HS-27A (cell line): ENCODE measurements around the gene DCP2.
"Not testable (repeated sequence)": the region's sequence is repeated elsewhere in the genome, so short reads cannot be mapped to it uniquely, and the experiment has no call there.

Source experiments
- DNase-seq: peaks from one replicate; pipeline ENCODE4 v3.0.0-alpha.2; 2012; ENCODE audit warnings: low read depth, missing footprints

Gene DCP2

DNA sequence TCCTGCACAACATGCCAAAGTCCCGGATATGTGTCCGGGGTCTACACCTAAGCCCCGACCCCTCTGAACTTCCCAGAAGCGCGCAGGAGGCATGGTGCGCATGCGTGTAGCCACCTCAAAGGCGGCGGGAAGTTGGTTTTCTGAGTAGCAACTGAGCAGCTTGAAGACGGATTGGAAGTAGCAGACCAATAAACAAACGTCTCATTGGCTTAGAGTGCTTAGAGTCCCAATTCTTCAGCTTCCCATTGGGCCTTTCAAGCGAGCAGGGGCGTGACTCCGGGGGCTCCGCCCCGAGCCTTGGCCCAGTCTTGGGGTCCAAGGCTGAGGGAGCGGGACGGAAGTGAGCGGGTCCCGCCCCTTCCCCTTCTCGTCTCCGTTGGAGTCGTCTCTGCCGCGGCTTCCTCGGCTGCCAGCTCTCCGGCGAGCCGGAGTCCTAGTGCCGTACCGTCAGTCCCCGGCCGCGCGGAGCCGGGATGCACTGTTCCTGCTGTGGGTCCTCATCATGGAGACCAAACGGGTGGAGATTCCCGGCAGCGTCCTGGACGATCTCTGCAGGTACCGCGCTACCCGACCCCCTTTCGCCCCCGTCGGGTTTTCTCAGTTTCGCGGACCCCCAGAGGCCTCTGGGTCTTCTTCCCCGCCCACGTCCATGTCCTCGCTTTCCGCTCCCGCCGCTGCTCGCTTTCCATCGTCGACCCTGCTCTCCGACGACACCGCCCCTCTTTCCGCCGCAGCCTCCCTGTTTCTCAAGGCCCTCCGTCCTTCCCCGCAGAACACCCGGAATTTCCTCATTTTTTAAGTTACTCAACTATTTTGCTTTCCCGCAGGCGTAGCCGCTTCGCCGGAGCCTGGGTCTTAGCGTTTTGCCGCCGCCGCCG is at the start of gene DCP2:
Gene DCP2, plus strand, starts transcription at position 367 of the 878 bp plus-strand sequence. Its CDS starts 136 bp downstream, at position 503.
- DNase-seq = peak; percentile 68

GRCh38 chr5:112929336-112930081 is 47.1 kb upstream of the DCP2 start:
- DNase-seq = no peak

DNA sequence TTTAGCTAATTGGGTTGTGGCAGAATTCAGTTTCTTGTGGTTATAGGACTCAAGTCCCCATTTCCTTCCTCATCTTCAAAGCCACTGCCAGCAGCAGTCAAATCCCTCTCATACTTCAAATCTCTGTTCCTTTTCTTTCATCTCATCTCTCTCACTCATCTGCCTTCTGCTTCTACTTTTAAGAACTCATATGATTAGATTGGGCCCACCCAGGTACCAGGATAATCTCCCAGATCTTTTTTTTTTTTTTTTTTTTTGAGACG is 46.6 kb upstream of the DCP2 start:
- no peak for DNase-seq

DNA sequence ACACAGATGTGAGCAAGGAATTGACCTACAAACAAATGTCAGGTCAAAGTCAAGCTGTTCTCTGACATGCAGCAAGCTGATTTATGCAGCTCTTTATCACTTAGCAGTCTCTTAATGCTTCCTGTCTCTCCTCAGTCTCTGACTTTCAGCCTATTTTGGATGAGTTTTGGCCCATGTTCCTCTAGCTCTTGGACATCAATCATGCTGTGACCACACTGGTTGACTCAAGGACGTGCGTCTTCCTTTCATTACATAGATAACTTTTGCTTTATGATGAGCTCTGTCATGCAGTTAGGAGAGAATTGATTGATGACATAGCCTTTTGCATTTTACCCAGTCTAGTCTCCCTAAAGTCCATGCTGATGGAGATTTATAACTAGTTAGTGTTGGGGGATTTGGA is 45.1 kb upstream of the DCP2 start:
- DNase-seq = no peak

- DNase-seq = no peak
Measured at GRCh38 chr5:112933105-112933504, 43.5 kb upstream of the DCP2 start.

DNA sequence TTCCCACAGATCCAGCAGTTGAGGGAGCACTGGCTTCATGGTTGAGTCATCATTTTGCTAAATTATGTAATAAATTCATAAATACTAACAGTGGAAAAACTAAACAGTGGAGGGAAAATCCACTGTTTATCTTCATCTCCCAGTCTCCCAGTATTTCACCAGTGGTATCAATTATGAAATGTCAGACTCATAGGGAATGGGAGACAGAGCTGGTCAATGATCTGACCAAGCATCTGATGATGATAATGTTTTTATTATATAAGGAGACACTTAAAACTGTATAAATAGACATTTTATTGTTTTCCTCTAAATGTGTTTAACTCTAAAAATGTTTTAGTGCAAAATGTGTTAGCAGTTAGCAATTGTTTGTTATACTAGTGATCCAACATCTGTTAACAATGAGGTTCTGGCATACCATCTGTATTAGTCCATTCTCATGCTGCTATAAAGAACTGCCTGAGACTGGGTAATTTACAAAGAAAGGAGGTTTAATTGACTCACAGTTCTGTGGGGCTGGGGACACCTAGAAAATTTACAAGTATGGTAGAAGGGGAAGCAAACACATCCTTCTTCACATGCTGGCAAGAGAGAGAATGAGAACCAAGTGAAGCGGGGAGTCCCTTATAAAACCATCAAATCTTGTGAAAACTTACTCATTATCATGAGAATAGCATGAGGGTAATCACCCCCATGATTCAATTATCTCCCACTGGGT is 42.8 kb upstream of the DCP2 start:
- DNase-seq = no peak

GRCh38 chr5:112934366-112934663 is 42.3 kb upstream of the DCP2 start:
- no peak for DNase-seq

DNA sequence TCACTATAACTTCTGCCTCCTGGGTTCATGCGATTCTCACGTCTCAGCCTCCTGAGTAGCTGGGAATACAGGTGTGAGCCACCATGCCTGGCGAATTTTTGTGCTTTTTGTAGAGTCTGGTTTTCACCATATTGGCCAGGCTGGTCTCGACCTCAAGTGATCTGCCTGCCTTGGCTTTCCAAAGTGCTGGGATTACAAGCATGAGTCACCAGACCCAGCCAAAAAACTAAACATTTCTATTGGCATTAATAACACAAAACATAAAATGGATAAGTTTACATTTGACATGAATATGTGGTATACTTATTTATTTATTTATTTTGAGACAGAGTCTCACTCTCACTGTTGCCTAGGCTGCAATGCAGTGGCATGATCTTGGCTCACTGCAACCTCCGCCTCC is 40.9 kb upstream of the DCP2 start:
- no peak for DNase-seq

GRCh38 chr5:112938286-112938685 is 38.3 kb upstream of the DCP2 start:
- DNase-seq = no peak

GRCh38 chr5:112940670-112941069 is 35.9 kb upstream of the DCP2 start:
- DNase-seq = no peak

DNA sequence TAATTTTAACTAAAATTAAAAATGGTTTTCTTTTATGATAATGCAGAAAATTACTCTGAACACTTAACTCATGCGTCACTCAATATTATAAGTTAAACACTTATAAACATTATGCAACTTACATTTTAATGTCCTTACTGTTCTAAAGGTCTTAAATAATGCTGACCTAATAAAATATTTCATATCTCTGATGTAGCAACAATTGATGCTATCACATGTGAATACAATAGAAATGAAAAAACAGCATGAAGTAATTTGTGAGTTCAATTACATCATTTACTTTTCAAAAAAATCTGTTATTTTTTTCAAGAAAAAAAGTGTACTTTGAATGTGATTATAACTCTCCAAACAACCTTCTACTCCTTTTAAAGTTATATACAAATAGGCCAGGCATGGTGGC is 28.1 kb upstream of the DCP2 start:
- DNase-seq = no peak

DNA sequence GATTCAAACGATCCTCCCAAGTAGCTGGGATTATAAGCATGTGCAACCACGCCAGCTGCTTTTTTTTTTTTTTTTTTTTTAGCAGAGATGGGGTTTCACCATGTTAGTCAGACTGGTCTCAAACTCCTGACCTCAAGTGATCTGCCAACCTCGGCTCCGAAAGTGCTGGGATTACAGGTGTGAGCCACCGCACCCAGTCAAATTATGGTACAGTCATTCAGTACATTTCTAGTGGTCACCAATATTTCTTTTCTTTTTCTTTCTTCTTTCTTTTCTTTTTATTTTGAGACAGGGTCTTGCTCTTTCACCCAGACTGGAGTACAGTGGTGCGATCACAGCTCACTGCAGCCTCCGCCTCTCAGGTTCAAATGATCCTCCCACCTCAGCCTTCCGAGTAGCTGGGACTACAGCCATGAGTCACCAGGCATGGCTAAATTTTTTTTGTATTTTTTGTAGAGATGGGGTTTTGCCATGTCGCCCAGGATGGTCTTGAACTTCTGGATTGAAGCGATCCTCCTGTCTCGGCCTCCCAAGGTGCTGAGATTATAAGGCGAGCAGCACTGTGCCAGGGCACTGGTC is 25.4 kb upstream of the DCP2 start:
- no peak for DNase-seq

GRCh38 chr5:112956606-112957005 is 20.0 kb upstream of the DCP2 start:
- DNase-seq = no peak

DNA sequence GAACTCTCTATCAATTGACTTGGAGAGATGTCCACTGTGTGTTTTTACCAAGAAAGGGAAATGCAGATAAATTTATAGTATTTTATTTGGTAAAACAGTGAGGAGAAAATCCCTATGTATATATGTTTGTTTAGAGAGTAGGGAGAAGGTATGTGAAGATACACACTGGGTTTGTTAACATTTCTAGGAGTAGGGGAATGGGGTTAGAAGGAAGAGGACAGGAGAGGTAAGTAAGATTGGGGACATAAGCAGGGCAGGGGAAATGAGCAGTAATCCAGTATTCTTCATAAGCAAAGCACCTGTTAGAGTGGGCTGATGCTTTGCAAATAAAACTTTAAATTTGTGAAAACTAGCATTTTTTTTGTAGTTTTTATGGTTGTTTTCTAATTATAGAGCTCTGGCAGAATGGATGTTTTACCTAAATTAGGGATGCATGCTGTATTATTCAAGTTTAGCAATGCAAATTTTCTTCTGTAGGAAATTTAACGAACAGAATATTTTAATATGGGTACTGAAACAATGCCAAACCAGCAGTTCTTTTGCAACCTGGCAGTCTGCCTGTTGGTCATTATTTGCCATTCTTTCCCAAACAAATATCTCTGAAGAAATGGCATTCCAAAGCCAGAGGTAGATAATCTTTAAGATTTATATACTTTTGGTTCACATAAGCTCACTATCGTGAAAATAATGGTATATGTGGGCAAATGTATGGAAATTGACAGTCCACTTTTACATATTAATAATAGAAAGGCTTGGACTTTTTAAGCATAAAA is 19.4 kb upstream of the DCP2 start:
- no peak for DNase-seq

- DNase-seq = peak; percentile 75
Measured at GRCh38 chr5:112958093-112959088, 18.2 kb upstream of the DCP2 start.

DNA sequence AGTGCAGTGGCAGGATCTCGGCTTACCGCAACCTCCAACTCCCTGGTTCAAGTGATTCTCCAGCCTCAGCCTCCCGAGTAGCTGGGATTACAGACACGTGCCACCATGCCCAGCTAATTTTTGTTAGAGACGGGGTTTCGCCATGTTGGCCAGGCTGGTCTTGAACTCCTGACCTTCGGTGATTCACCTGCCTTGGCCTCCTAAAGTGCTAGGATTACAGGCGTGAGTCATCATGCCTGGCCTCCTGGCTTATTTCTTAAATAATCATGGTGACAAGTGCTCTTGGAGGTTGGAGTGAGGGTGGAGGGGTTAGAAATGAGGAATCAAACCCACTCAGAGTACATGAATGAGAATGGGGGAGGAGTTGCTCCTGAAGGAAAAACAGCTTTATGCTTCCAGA is 16.7 kb upstream of the DCP2 start:
- not testable (repeated sequence) for DNase-seq

DNA sequence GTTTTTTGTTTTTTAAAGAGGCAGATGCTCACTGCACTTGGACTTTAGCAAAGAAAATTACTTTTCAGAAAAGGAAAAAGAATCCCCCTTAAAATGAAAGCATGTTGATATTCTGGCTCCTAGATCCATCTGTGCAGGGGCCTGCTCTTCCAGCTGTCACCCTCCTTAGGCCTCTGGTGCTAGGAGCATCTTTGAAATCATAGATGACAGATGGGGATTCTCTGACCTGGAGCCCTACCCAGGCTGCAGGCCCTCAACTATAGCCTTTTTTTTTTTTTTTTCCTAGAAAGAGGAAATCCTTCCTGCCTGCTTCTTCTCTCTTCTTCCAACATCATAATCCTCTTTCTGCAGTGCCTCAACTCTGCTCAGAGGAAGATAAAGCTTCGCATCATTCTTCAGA is 16.3 kb upstream of the DCP2 start:
- no peak for DNase-seq

GRCh38 chr5:112960863-112961504 is 15.6 kb upstream of the DCP2 start:
- no peak for DNase-seq

DNA sequence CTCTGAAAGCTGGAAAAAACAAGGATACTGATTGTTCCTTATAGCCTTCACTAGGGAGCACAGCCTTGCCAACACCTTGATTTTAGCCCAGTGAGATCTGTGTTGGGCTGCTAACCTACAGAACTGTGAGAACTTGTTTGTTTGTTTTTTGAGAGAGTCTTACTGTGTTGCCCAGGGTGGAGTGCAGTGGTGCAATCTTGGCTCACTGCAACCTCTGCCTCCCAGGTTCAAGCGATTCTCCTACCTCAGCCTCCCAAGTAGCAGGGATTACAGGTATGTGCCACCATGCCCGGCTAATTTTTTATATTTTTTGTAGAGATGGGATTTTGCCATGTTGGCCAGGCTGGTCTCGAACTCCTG is 13.2 kb upstream of the DCP2 start:
- DNase-seq = not testable (repeated sequence)

GRCh38 chr5:112965733-112966306 is 10.8 kb upstream of the DCP2 start:
- no peak for DNase-seq
